M059J (cell line): ENCODE data around the gene CITED1. TPM values are rescaled to one million over a fixed set of nuclear protein-coding genes. Genes with fewer than 3 reads are reported as not detected.
A peak's percentile ranks its signal among the peaks of the same experiment; 100 is the strongest.
"Not testable (repeated sequence)": the region's sequence is repeated elsewhere in the genome, so short reads cannot be mapped to it uniquely, and the experiment has no call there.

Source experiments
- DNase-seq: peaks from one replicate; pipeline ENCODE4 v3.0.0-alpha.2; 2012; ENCODE audit warnings: low read depth
- total RNA-seq: library from RNA; depleted of rRNA; stranded (reverse); fragments of >200 nt; shearing (Covaris generic); gene quantifications from 2 replicates; pipeline ENCODE4 v1.2.3, GENCODE V29; 2014; rRNA removed

CITED1 gene
- 0.59 TPM in 1 of 2 replicates, not detected in the other for total RNA-seq

GRCh38 chrX:72305286-72306084 lies at the start of gene CITED1:
CITED1 (minus strand) TSS chrX:72305914; CDS start chrX:72302869, 3,045 bp downstream.
- peak; percentile 24 for DNase-seq

GRCh38 chrX:72352786-72353185 lies 47.1 kb upstream of the CITED1 start:
- no peak for DNase-seq

- no peak for DNase-seq
These were observed 46.1 kb upstream of the CITED1 start for GRCh38 chrX:72351606-72352334.

- DNase-seq = peak; percentile 5
These were observed 43.5 kb upstream of the CITED1 start for GRCh38 chrX:72349190-72349589.

- no peak for DNase-seq
These were observed 42.7 kb upstream of the CITED1 start for GRCh38 chrX:72348247-72348979.

GRCh38 chrX:72347366-72347765 lies 41.7 kb upstream of the CITED1 start:
- no peak for DNase-seq

GRCh38 chrX:72346302-72346949 lies 40.7 kb upstream of the CITED1 start:
- DNase-seq = no peak

- DNase-seq = no peak
These were observed 34.9 kb upstream of the CITED1 start for GRCh38 chrX:72340626-72341025.

- DNase-seq = no peak
These were observed 34.3 kb upstream of the CITED1 start for GRCh38 chrX:72340041-72340440.

GRCh38 chrX:72330131-72330530 lies 24.4 kb upstream of the CITED1 start:
- no peak for DNase-seq

GRCh38 chrX:72326605-72327300 lies 21.0 kb upstream of the CITED1 start:
- DNase-seq = no peak

- DNase-seq = not testable (repeated sequence)
These were observed 13.9 kb upstream of the CITED1 start for GRCh38 chrX:72319651-72320050.

GRCh38 chrX:72317139-72317538 lies 11.4 kb upstream of the CITED1 start:
- no peak for DNase-seq

GRCh38 chrX:72316408-72317110 lies 10.8 kb upstream of the CITED1 start:
- no peak for DNase-seq

- no peak for DNase-seq
These were observed 9.2 kb upstream of the CITED1 start for GRCh38 chrX:72314881-72315280.

- no peak for DNase-seq
These were observed 8.3 kb upstream of the CITED1 start for GRCh38 chrX:72313707-72314641.

- no peak for DNase-seq
These were observed 6.7 kb upstream of the CITED1 start for GRCh38 chrX:72312311-72312940.

- DNase-seq = peak; percentile 33
These were observed 3.8 kb upstream of the CITED1 start for GRCh38 chrX:72309297-72310071.
